ENCODE measurements around the gene ZBTB5. TPM values are rescaled to one million over a fixed set of nuclear protein-coding genes. Genes with fewer than 3 reads are reported as not detected.
A peak's percentile ranks its signal among the peaks of the same experiment; 100 is the strongest.

The ZBTB5 gene
- total RNA-seq, 1 experiment from 2014 or later: 9.1 TPM

DNA sequence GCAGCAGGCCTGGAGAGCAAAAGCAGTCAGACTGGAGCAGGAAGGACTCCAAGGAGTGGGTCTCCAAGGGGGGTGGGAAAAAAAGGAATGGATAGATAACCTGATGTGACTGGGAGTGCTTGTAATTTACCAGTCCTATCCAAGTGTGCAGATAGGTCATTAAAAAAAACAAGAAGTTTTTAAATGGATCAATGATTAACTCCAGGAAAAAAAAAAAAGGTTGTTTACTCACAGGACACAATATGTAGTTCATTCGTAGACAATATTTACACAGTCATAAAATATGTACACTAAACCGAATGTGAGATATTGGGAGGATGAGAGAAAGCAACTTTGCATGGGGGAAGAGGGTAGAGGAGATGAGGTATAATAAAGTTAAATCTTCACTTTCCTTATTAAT, 20.4 kb downstream of the ZBTB5 start:
- no peaks in the 10 kb centered on the region for H3K27me3 ChIP-seq (ENCODE audit: insufficient read depth, low read length)
- no peaks in the 10 kb centered on the region for H3K9me3 ChIP-seq (ENCODE audit: control insufficient read depth, low read depth, low read length)

More for the DNA sequence above, 20.4 kb downstream of the ZBTB5 start:
- DNase-seq: no peak
- peak overlapping the region in 1 of 3 experiments; percentile 66; a peak in 1 of 7 replicates for H3K27ac Mint-ChIP-seq
- Histone ChIP-seq H3K14ac (ENCODE audit: insufficient read depth, low read length) (no peak overlapping the region), H3K4me1 (ENCODE audit: insufficient read depth, low read length) (no peaks in the 10 kb centered on the region), H2AFZ (ENCODE audit: low read length) (no peak overlapping the region), H3K27ac (ENCODE audit: insufficient read length, low read depth, low read length) (no peak overlapping the region), H2BK120ac (ENCODE audit: low read depth, low read length, poor library complexity, severe bottlenecking) (no peak overlapping the region), H3K79me2 (ENCODE audit: insufficient read depth, low read length) (peaks cover 2% of the 10 kb centered on the region), H2BK15ac (ENCODE audit: low read depth, low read length) (no peak overlapping the region), H4K8ac (replicated peaks; ENCODE audit: insufficient read length, low read depth, low read length) (no peak overlapping the region), H3K23ac (ENCODE audit: insufficient read length, low read depth, low read length) (no peak overlapping the region), H2BK20ac (ENCODE audit: low read depth, low read length, poor library complexity, severe bottlenecking) (no peak overlapping the region), H3T11ph (ENCODE audit: low read length) (no peak overlapping the region), H3K79me1 (ENCODE audit: insufficient read depth, low read depth, low read length, poor library complexity, severe bottlenecking) (peaks cover 22% of the 10 kb centered on the region), H2BK5ac (ENCODE audit: insufficient read length, low read length) (no peak overlapping the region), H4K91ac (ENCODE audit: insufficient read length, low read depth, low read length) (no peak overlapping the region), H4K5ac (ENCODE audit: insufficient read length, low read depth, low read length) (no peak overlapping the region), H2AK5ac (ENCODE audit: insufficient read length, low read length) (no peak overlapping the region), H4K20me1 (ENCODE audit: control insufficient read depth, insufficient read depth, insufficient read length) (no peaks in the 10 kb centered on the region), H3K4ac (ENCODE audit: low read depth, low read length) (no peak overlapping the region), H2BK12ac (ENCODE audit: insufficient read length, low read depth, low read length) (no peak overlapping the region), H3K4me2 (ENCODE audit: insufficient read depth, insufficient read length, low read length) (no peak overlapping the region), H3K18ac (ENCODE audit: insufficient read length, low read depth, low read length) (no peak overlapping the region), H3K56ac (ENCODE audit: insufficient read length, low read depth, low read length) (no peak overlapping the region), H3K9ac (ENCODE audit: extremely low read depth, insufficient read length, low read length) (no peak overlapping the region), H3K23me2 (ENCODE audit: insufficient read length, low read depth, low read length, poor library complexity, severe bottlenecking) (no peaks in the 10 kb centered on the region)
- WGBS (ENCODE audit: extremely low coverage, insufficient read length, low lambda C conversion rate): no CpG with 5 or more reads among the region's 2 CpGs
- H3K27me3 Mint-ChIP-seq (ENCODE audit: low read depth): no peaks in the 10 kb centered on the region; the same call in 1 of the 2 replicates
- H3K9me3 Mint-ChIP-seq: no peaks in the 10 kb centered on the region
- H3K36me3 Mint-ChIP-seq (ENCODE audit: insufficient read depth in 1 of 3, low read depth in 3 of 3): peaks cover 20 to 44% (median 38%) of the 10 kb centered on the region in 3 experiments; a peak in 6 of 7 replicates
- TF ChIP-seq, protein P1, sequence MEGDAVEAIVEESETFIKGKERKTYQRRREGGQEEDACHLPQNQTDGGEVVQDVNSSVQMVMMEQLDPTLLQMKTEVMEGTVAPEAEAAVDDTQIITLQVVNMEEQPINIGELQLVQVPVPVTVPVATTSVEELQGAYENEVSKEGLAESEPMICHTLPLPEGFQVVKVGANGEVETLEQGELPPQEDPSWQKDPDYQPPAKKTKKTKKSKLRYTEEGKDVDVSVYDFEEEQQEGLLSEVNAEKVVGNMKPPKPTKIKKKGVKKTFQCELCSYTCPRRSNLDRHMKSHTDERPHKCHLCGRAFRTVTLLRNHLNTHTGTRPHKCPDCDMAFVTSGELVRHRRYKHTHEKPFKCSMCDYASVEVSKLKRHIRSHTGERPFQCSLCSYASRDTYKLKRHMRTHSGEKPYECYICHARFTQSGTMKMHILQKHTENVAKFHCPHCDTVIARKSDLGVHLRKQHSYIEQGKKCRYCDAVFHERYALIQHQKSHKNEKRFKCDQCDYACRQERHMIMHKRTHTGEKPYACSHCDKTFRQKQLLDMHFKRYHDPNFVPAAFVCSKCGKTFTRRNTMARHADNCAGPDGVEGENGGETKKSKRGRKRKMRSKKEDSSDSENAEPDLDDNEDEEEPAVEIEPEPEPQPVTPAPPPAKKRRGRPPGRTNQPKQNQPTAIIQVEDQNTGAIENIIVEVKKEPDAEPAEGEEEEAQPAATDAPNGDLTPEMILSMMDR (conservative IDR thresholded peaks at IDR 0.05): no peak
- H3K4me1 Mint-ChIP-seq: peaks cover 4 to 13% of the 10 kb centered on the region in 2 experiments
- no peak overlapping the region for H3K4me3 Mint-ChIP-seq

Measured in H9 (cell line).